Astrocyte (in vitro differentiated cells and primary cell): ENCODE measurements around the gene MYCN. TPM values are rescaled to one million over a fixed set of nuclear protein-coding genes. Genes with fewer than 3 reads are reported as not detected.

Experiments
- DNase-seq: peaks from one replicate; pipeline ENCODE4 v3.0.0-alpha.2; 2010; ENCODE audit warnings: low read depth
- FAIRE-seq: peaks from 2 replicates; lab custom pipeline; 2011; peaks lifted over from hg19 to GRCh38; lab: Jason Lieb, UNC
- H2AFZ ChIP-seq: 2 replicates; pipeline ENCODE4 v1.6.0; 2012; ENCODE audit warnings: low read depth, low read length, inconsistent platforms
- H3K27ac ChIP-seq: 2 replicates; pipeline ENCODE4 v1.5.1; 2011; ENCODE audit warnings: low read depth, low read length, inconsistent platforms
- H3K27me3 ChIP-seq: 2 replicates; pipeline ENCODE4 v1.6.0; 2011; ENCODE audit warnings: low read length, inconsistent platforms; ENCODE audit not compliant: insufficient read depth
- H3K36me3 ChIP-seq: 2 replicates; pipeline ENCODE4 v1.5.1; 2011; ENCODE audit warnings: low read length, inconsistent platforms; ENCODE audit not compliant: insufficient read depth
- H3K4me1 ChIP-seq: 2 replicates; pipeline ENCODE4 v1.5.1; 2011; ENCODE audit warnings: low read length, inconsistent platforms; ENCODE audit not compliant: insufficient read depth
- H3K4me2 ChIP-seq: 2 replicates; pipeline ENCODE4 v1.6.0; 2012; ENCODE audit warnings: low read length, inconsistent platforms
- H3K4me3 ChIP-seq: 2 replicates; pipeline ENCODE4 v1.5.1; 2011; ENCODE audit warnings: low read depth, mild to moderate bottlenecking, low read length, inconsistent platforms; ENCODE audit not compliant: insufficient read depth
- H3K79me2 ChIP-seq: 2 replicates; pipeline ENCODE4 v1.6.0; 2012; ENCODE audit warnings: mild to moderate bottlenecking, low read length, inconsistent platforms; ENCODE audit not compliant: insufficient read depth
- H3K9ac ChIP-seq: 2 replicates; pipeline ENCODE4 v1.6.0; 2012; ENCODE audit warnings: mild to moderate bottlenecking, low read length, inconsistent platforms
- H3K9me3 ChIP-seq: 2 replicates; pipeline ENCODE4 v1.5.1; 2012; ENCODE audit warnings: low read depth, mild to moderate bottlenecking, low read length, inconsistent platforms; ENCODE audit not compliant: insufficient read depth
- H4K20me1 ChIP-seq: 2 replicates; pipeline ENCODE4 v1.6.0; 2012; ENCODE audit warnings: low read length, inconsistent platforms; ENCODE audit not compliant: insufficient read depth
- H3K27ac Mint-ChIP-seq: one replicate; pipeline ENCODE4 v1.8.0; 2021; ENCODE audit warnings: mild to moderate bottlenecking, mixed read lengths; ENCODE audit not compliant: unreplicated experiment
- H3K27me3 Mint-ChIP-seq: one replicate; pipeline ENCODE4 v1.8.0; 2021; ENCODE audit warnings: low read depth, mixed read lengths; ENCODE audit not compliant: unreplicated experiment
- H3K36me3 Mint-ChIP-seq: one replicate; pipeline ENCODE4 v1.8.0; 2021; ENCODE audit warnings: low read depth, mixed read lengths; ENCODE audit not compliant: unreplicated experiment
- H3K4me1 Mint-ChIP-seq: one replicate; pipeline ENCODE4 v1.8.0; 2021; ENCODE audit warnings: low read depth, mixed read lengths; ENCODE audit not compliant: unreplicated experiment
- H3K4me3 Mint-ChIP-seq: one replicate; pipeline ENCODE4 v1.8.0; 2021; ENCODE audit warnings: mild to moderate bottlenecking, moderate library complexity, mixed read lengths; ENCODE audit not compliant: unreplicated experiment
- H3K9me3 Mint-ChIP-seq: one replicate; pipeline ENCODE4 v1.8.0; 2021; ENCODE audit warnings: mild to moderate bottlenecking, mixed read lengths; ENCODE audit not compliant: unreplicated experiment
- EZH2 ChIP-seq: IDR thresholded peaks from 2 replicates; pipeline ENCODE4 v1.6.1; 2012; ENCODE audit warnings: mild to moderate bottlenecking, low read length, inconsistent platforms; ENCODE audit not compliant: insufficient read depth
- total RNA-seq: library from RNA; stranded (reverse); gene quantifications from 2 replicates; pipeline ENCODE4 v1.2.1, GENCODE V29; 2021
- TF ChIP-seq, protein P1 (sequence below): IDR thresholded peaks from 2 replicates; pipeline ENCODE4 v1.5.1; 2011; ENCODE audit warnings: low read depth, mild to moderate bottlenecking, inconsistent platforms, low read length, moderate library complexity; ENCODE audit not compliant: insufficient read depth

The MYCN gene
- total RNA-seq, 1 donor from 2014 or later = 2.6 TPM

DNA sequence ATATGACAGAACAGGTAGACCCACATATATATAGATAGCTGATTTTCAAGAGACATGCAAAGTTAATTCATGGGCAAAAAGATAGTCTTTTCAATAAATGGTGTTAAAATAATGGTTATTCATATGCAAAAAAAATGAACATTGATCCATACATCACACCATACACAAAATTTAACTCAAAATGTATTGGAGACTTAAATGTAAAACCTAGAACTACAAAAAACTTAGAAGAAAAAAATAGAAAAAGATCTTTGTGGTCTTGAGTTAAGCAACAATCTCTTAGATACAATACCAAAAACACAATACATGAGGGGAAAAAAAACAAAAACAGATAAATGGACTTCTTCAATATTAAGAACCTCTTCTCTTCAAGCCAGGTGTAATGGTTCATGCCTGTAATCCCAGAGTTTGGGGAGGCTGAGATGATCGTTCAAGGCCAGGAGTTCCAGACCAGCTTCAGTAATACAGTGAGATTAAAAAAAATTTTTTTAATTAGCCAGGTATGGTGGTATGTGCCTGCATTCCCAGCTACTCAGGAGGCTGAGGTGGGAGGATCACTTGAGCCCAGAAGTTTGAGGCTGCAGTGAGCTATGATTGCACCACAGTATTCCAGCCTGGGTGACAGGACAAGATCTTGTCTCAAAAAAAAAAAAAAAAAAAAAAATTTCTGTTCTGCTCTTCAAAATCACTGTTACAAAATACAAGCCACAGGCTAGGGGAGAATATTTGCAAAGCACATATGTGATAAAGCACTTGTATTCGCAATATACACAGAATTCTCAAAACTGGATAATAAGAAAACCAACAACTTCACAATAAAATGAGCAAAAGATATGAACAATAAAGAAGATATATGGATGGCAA, 32.7 kb upstream of the MYCN start:
- H3K4me3 ChIP-seq = no peak overlapping the region
- no peak overlapping the region for H3K4me3 Mint-ChIP-seq
- peaks cover 5% of the 10 kb centered on the region for H3K4me1 ChIP-seq
- no peak overlapping the region for H2AFZ ChIP-seq
- no peaks in the 10 kb centered on the region for H3K27me3 Mint-ChIP-seq
- H3K9ac ChIP-seq = no peak overlapping the region
- peaks cover 2% of the 10 kb centered on the region for H3K4me1 Mint-ChIP-seq
- H3K4me2 ChIP-seq = no peak overlapping the region
- no peak overlapping the region for H3K27ac Mint-ChIP-seq
- no peaks in the 10 kb centered on the region for H3K9me3 ChIP-seq
- H3K9me3 Mint-ChIP-seq = peaks cover 4% of the 10 kb centered on the region
- no peaks in the 10 kb centered on the region for H3K36me3 Mint-ChIP-seq
- H3K79me2 ChIP-seq = no peaks in the 10 kb centered on the region
- no peaks in the 10 kb centered on the region for H3K27me3 ChIP-seq
- no peak overlapping the region for H3K27ac ChIP-seq
- DNase-seq (no peak), FAIRE-seq (no peak)
- no peak for TF ChIP-seq EZH2
- TF ChIP-seq, protein P1, sequence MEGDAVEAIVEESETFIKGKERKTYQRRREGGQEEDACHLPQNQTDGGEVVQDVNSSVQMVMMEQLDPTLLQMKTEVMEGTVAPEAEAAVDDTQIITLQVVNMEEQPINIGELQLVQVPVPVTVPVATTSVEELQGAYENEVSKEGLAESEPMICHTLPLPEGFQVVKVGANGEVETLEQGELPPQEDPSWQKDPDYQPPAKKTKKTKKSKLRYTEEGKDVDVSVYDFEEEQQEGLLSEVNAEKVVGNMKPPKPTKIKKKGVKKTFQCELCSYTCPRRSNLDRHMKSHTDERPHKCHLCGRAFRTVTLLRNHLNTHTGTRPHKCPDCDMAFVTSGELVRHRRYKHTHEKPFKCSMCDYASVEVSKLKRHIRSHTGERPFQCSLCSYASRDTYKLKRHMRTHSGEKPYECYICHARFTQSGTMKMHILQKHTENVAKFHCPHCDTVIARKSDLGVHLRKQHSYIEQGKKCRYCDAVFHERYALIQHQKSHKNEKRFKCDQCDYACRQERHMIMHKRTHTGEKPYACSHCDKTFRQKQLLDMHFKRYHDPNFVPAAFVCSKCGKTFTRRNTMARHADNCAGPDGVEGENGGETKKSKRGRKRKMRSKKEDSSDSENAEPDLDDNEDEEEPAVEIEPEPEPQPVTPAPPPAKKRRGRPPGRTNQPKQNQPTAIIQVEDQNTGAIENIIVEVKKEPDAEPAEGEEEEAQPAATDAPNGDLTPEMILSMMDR = no peak
- no peaks in the 10 kb centered on the region for H4K20me1 ChIP-seq
- no peaks in the 10 kb centered on the region for H3K36me3 ChIP-seq

DNA sequence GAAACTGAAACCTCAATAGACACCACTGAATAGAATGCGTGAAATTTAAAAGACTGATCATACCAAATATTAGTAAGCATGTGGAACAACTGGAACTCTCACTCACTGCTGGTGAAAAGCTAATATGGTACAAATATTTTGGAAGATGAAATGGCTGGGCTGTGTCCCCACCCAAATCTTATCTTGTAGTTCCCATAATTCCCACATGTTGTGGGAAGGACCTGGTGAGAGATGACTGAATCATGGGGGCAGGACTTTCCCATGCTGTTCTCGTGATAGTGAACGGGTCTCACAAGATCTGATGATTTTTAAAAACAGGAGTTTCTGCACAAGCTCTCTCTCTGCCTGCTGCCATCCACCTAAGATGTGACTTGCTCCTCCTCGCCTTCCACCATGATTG, 32.0 kb upstream of the MYCN start:
- H3K27ac ChIP-seq = no peak overlapping the region
- no peak overlapping the region for H3K4me3 ChIP-seq
- FAIRE-seq (no peak), DNase-seq (no peak)
- H4K20me1 ChIP-seq = no peaks in the 10 kb centered on the region
- H3K27me3 ChIP-seq = no peaks in the 10 kb centered on the region
- peaks cover 1% of the 10 kb centered on the region for H3K27me3 Mint-ChIP-seq
- no peaks in the 10 kb centered on the region for H3K79me2 ChIP-seq
- peaks cover 5% of the 10 kb centered on the region for H3K4me1 ChIP-seq
- TF ChIP-seq, protein P1 = no peak
- TF ChIP-seq EZH2 = no peak
- no peak overlapping the region for H2AFZ ChIP-seq
- H3K4me3 Mint-ChIP-seq = no peak overlapping the region
- no peak overlapping the region for H3K27ac Mint-ChIP-seq
- H3K4me1 Mint-ChIP-seq = peaks cover 2% of the 10 kb centered on the region
- H3K9me3 ChIP-seq = no peaks in the 10 kb centered on the region
- H3K9ac ChIP-seq = no peak overlapping the region
- no peaks in the 10 kb centered on the region for H3K36me3 Mint-ChIP-seq
- no peaks in the 10 kb centered on the region for H3K36me3 ChIP-seq
- H3K9me3 Mint-ChIP-seq = peaks cover 4% of the 10 kb centered on the region
- H3K4me2 ChIP-seq = no peak overlapping the region

DNA sequence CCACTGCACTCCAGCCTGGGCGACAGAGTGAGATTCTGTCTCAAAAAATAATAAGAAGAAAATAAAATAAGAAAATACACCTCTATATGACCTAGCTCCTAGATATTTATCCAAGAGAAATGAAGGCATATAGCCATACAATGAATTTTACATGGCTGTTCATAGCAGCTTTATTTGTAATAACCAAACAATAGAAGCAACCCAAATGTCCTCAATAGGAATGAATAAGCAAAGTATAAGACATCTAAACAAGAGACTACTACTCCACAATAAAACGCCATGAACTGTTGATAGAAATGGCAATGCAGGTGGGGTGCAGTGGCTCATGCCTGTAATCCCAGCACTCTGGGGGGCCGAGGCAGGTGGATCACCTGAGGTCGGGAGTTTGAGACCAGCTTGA, 31.2 kb upstream of the MYCN start:
- no peaks in the 10 kb centered on the region for H4K20me1 ChIP-seq
- H3K27me3 Mint-ChIP-seq = peaks cover 5% of the 10 kb centered on the region
- peaks cover 5% of the 10 kb centered on the region for H3K4me1 ChIP-seq
- H3K9ac ChIP-seq = no peak overlapping the region
- FAIRE-seq = no peak
- H3K27ac ChIP-seq = no peak overlapping the region
- no peak for TF ChIP-seq EZH2
- TF ChIP-seq, protein P1 = no peak
- no peaks in the 10 kb centered on the region for H3K27me3 ChIP-seq
- no peaks in the 10 kb centered on the region for H3K79me2 ChIP-seq
- no peak overlapping the region for H2AFZ ChIP-seq
- no peaks in the 10 kb centered on the region for H3K9me3 ChIP-seq
- no peak overlapping the region for H3K27ac Mint-ChIP-seq
- peaks cover 4% of the 10 kb centered on the region for H3K9me3 Mint-ChIP-seq
- no peak overlapping the region for H3K4me3 ChIP-seq
- no peak overlapping the region for H3K4me2 ChIP-seq
- peaks cover 2% of the 10 kb centered on the region for H3K4me1 Mint-ChIP-seq
- no peak for DNase-seq
- H3K36me3 Mint-ChIP-seq = no peaks in the 10 kb centered on the region
- H3K4me3 Mint-ChIP-seq = no peak overlapping the region
- no peaks in the 10 kb centered on the region for H3K36me3 ChIP-seq
